Measurements from ENCODE around the gene LINGO4.

DNA sequence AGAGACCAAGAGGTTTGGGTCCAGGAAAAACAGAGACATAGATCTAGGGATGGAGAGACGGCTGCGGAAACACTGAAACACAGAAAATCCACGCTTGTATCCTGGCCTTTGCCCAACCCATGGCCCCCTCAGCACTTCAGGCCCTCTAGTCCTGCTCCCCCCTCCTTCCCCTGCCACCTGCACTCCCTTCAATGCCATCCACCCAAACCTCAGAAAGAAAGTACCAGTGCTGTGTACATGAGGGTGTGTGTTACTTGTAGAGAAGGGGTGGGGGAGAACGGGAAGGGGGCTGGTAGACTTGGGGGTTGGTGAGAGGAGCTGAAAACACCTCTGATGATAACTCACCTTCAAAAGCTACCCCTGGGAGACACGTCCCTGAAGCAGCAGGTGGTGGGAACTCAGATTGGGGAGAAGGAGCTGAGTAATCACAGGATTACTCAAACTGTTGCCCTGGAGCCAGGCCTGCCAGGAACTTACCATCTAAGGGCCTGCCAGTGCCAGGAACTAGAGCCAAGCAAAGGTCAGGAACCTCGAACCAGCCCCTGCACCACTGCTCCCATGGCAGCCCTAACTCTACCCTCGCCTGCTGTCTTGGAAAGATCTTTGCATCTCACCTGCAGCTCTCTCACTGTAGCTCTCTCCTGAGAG, 14.9 kb upstream of the LINGO4 start:
- TF ChIP-seq, protein P1, sequence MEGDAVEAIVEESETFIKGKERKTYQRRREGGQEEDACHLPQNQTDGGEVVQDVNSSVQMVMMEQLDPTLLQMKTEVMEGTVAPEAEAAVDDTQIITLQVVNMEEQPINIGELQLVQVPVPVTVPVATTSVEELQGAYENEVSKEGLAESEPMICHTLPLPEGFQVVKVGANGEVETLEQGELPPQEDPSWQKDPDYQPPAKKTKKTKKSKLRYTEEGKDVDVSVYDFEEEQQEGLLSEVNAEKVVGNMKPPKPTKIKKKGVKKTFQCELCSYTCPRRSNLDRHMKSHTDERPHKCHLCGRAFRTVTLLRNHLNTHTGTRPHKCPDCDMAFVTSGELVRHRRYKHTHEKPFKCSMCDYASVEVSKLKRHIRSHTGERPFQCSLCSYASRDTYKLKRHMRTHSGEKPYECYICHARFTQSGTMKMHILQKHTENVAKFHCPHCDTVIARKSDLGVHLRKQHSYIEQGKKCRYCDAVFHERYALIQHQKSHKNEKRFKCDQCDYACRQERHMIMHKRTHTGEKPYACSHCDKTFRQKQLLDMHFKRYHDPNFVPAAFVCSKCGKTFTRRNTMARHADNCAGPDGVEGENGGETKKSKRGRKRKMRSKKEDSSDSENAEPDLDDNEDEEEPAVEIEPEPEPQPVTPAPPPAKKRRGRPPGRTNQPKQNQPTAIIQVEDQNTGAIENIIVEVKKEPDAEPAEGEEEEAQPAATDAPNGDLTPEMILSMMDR (tag by site-specific recombination; IDR thresholded peaks at IDR 0.05): no peak
- no peak for TF ChIP-seq ZNF423 (tag by site-specific recombination; IDR thresholded peaks at IDR 0.05)
- TF ChIP-seq YY1 (tag by site-specific recombination; IDR thresholded peaks at IDR 0.05): no peak
- no peak for TF ChIP-seq SCRT1 (tag by site-specific recombination; IDR thresholded peaks at IDR 0.05; ENCODE audit: borderline replicate concordance)
- TF ChIP-seq TCF7L2 (IDR thresholded peaks at IDR 0.05; ENCODE audit: borderline replicate concordance, low read depth, low read length): no peak
- TF ChIP-seq ZIC2 (tag by site-specific recombination; IDR thresholded peaks at IDR 0.05): no peak

Data from HEK293 (cell line).